Esophagus squamous epithelium (tissue), 4 donors: Measurements from ENCODE around the gene KLRC2.

Experiments
- POLR2A ChIP-seq, 4 donors: fragments of 450-650 bp; IDR thresholded peaks; one replicate each; pipeline ENCODE4 v1.6.1; 2017; ENCODE audit warnings: antibody characterized with exemption in 4 of 4, mild to moderate bottlenecking in 4 of 4, moderate library complexity in 3 of 4
- TF ChIP-seq, protein P1 (sequence below), 6 experiments: fragments of 450-650 bp in 4 of 6; fragments of 200-600 bp in 2 of 6; sonication (generic) in 2 of 6; IDR thresholded peaks; one replicate each; pipeline ENCODE4 v1.5.1; 2016 to 2019; ENCODE audit warnings: antibody characterized with exemption in 6 of 6, mild to moderate bottlenecking in 4 of 6, moderate library complexity in 4 of 6

- TF ChIP-seq, protein P1, sequence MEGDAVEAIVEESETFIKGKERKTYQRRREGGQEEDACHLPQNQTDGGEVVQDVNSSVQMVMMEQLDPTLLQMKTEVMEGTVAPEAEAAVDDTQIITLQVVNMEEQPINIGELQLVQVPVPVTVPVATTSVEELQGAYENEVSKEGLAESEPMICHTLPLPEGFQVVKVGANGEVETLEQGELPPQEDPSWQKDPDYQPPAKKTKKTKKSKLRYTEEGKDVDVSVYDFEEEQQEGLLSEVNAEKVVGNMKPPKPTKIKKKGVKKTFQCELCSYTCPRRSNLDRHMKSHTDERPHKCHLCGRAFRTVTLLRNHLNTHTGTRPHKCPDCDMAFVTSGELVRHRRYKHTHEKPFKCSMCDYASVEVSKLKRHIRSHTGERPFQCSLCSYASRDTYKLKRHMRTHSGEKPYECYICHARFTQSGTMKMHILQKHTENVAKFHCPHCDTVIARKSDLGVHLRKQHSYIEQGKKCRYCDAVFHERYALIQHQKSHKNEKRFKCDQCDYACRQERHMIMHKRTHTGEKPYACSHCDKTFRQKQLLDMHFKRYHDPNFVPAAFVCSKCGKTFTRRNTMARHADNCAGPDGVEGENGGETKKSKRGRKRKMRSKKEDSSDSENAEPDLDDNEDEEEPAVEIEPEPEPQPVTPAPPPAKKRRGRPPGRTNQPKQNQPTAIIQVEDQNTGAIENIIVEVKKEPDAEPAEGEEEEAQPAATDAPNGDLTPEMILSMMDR (IDR thresholded peaks at IDR 0.05): no peak
- no peak for TF ChIP-seq POLR2A (IDR thresholded peaks at IDR 0.05)
Measured at GRCh38 chr12:10389904-10390303, 45.9 kb downstream of the KLRC2 start, which contains the start of gene KLRK1.
